ENCODE measurements around the gene MCCD1.

Gene MCCD1

DNA sequence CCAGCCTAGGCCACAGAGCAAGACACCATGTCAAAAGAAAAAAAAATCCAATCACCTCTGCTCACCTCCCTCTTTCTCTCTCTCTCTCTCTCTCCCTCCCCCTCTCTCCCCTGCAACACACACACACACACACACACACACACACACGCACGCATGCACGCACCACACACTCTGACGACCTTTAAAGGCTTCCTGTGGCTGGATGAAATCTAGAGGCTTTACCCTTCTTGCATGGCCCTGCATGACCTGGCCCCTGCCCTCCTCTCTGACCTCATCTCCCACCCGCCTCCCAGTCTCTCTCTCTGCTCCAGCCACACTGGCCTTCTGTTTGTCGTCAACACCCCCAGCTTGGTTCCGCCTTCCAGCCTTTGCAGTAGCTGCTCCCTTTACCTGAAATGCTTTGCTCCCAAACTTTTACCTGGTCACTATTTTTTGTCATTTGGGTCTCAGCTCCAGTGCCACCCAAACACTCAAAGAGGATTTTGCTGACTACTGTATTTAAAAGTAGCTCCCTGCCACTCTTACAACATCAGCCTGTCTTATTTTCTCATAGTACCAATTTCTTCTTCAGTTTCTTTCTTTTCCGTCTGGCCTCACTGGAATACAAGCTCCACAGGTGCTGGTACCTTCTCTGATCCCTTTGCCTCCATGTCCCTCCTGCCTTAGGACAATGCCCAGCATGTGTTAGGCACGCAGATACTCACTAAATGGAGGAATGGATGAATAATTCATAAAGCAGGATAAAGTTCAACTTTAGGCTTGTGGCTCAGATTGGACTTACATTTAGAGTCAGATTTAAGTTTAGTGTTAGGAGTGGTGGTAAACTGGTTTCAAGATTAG is 39.0 kb downstream of the MCCD1 start:
- Histone ChIP-seq H3K9me3 (ENCODE audit: control insufficient read depth, insufficient read depth, low read depth, low read length) (no peaks in the 10 kb centered on the region), H3K36me3 (ENCODE audit: control insufficient read depth in 2 of 2, insufficient read depth in 1 of 2, low read length in 2 of 2) (no peaks in the 10 kb centered on the region), H3K4me3 (ENCODE audit: low read depth, low read length) (no peak overlapping the region), H3K27ac (ENCODE audit: extremely low read depth, low read depth, low read length) (no peak overlapping the region), H3K4me1 (ENCODE audit: control insufficient read depth, insufficient read depth, low read length) (no peaks in the 10 kb centered on the region)
- ChIA-PET CTCF (interaction anchor here (0.9 to 6.5 kb wide), 7 partner anchors 13 to 385 kb away, joined by 3 to 71 read pairs (median 4); partner anchors contain the start of genes ATP6V1G2 and LTB), POLR2A (interaction anchor here (0.6 kb wide), 1 partner anchor 436 kb away, joined by 3 read pairs; no protein-coding TSS in a partner anchor)
- TF ChIP-seq ZSCAN4 (tag by site-specific recombination; IDR thresholded peaks at IDR 0.05) (peak; percentile 91), ZNF214 (tag by site-specific recombination; IDR thresholded peaks at IDR 0.05; ENCODE audit: borderline replicate concordance) (no peak), SCRT2 (tag by site-specific recombination; IDR thresholded peaks at IDR 0.05) (peak; percentile 31; the same call in 1 of the 2 replicates), EGR2 (tag by site-specific recombination; IDR thresholded peaks at IDR 0.05; ENCODE audit: low read depth) (peak; percentile 74), ZBTB7A (tag by site-specific recombination; IDR thresholded peaks at IDR 0.05; ENCODE audit: low read depth) (no peak), ZFHX2 (tag by site-specific recombination; conservative IDR thresholded peaks at IDR 0.05) (0 out of 2 replicates have a peak, but pooled peaks have one; percentile 35)
- TF ChIP-seq, protein P1, sequence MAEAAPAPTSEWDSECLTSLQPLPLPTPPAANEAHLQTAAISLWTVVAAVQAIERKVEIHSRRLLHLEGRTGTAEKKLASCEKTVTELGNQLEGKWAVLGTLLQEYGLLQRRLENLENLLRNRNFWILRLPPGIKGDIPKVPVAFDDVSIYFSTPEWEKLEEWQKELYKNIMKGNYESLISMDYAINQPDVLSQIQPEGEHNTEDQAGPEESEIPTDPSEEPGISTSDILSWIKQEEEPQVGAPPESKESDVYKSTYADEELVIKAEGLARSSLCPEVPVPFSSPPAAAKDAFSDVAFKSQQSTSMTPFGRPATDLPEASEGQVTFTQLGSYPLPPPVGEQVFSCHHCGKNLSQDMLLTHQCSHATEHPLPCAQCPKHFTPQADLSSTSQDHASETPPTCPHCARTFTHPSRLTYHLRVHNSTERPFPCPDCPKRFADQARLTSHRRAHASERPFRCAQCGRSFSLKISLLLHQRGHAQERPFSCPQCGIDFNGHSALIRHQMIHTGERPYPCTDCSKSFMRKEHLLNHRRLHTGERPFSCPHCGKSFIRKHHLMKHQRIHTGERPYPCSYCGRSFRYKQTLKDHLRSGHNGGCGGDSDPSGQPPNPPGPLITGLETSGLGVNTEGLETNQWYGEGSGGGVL (tag by site-specific recombination; IDR thresholded peaks at IDR 0.05) = peak; percentile 69

GRCh38 chr6:31568537-31568961 is 39.8 kb downstream of the MCCD1 start:
- POLR2A ChIA-PET = interaction anchor here (0.6 to 1.6 kb wide), 2 partner anchors 12 to 437 kb away, joined by 3 to 5 read pairs; no protein-coding TSS in a partner anchor
- no peaks in the 10 kb centered on the region for H3K36me3 ChIP-seq (ENCODE audit: control insufficient read depth in 2 of 2, insufficient read depth in 1 of 2, low read length in 2 of 2)
- no peak for TF ChIP-seq HOXC10 (CRISPR knock-in tag; IDR thresholded peaks at IDR 0.05)
- TF ChIP-seq ATF2 (tag by site-specific recombination; IDR thresholded peaks at IDR 0.05; ENCODE audit: low read depth) = no peak
- no peak for TF ChIP-seq ZNF48 (tag by site-specific recombination; IDR thresholded peaks at IDR 0.05)
- TF ChIP-seq, protein P2, sequence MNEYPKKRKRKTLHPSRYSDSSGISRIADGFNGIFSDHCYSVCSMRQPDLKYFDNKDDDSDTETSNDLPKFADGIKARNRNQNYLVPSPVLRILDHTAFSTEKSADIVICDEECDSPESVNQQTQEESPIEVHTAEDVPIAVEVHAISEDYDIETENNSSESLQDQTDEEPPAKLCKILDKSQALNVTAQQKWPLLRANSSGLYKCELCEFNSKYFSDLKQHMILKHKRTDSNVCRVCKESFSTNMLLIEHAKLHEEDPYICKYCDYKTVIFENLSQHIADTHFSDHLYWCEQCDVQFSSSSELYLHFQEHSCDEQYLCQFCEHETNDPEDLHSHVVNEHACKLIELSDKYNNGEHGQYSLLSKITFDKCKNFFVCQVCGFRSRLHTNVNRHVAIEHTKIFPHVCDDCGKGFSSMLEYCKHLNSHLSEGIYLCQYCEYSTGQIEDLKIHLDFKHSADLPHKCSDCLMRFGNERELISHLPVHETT (tag by site-specific recombination; IDR thresholded peaks at IDR 0.05) = no peak
- no peaks in the 10 kb centered on the region for H3K9me3 ChIP-seq (ENCODE audit: control insufficient read depth, insufficient read depth, low read depth, low read length)
- H3K4me3 ChIP-seq (ENCODE audit: low read depth, low read length) = no peak overlapping the region
- H3K4me1 ChIP-seq (ENCODE audit: control insufficient read depth, insufficient read depth, low read length) = no peaks in the 10 kb centered on the region
- CTCF ChIA-PET = interaction anchor here (0.5 to 6.5 kb wide), 7 partner anchors 12 to 186 kb away, joined by 3 to 71 read pairs (median 4); partner anchors contain the start of gene LTB
- no peak overlapping the region for H3K27ac ChIP-seq (ENCODE audit: extremely low read depth, low read depth, low read length)

- ChIA-PET POLR2A (interaction anchor here (1.1 to 1.6 kb wide), 2 partner anchors 10 to 29 kb away, joined by 3 to 5 read pairs; no protein-coding TSS in a partner anchor), CTCF (interaction anchor here (0.6 to 6.5 kb wide), 6 partner anchors 11 to 264 kb away, joined by 3 to 71 read pairs (median 6); partner anchors contain the start of genes ATP6V1G2, LST1 and LTB)
- H3K9me3 ChIP-seq (ENCODE audit: control insufficient read depth, insufficient read depth, low read depth, low read length) = no peaks in the 10 kb centered on the region
- H3K4me3 ChIP-seq (ENCODE audit: low read depth, low read length) = no peak overlapping the region
- no peak for TF ChIP-seq ZNF324 (tag by site-specific recombination; IDR thresholded peaks at IDR 0.05)
- TF ChIP-seq, protein P3, sequence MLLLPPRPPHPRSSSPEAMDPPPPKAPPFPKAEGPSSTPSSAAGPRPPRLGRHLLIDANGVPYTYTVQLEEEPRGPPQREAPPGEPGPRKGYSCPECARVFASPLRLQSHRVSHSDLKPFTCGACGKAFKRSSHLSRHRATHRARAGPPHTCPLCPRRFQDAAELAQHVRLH (tag by site-specific recombination; IDR thresholded peaks at IDR 0.05) = no peak
- no peak for TF ChIP-seq ZBTB20 (tag by site-specific recombination; IDR thresholded peaks at IDR 0.05)
- no peak for TF ChIP-seq ZNF19 (tag by site-specific recombination; IDR thresholded peaks at IDR 0.05; ENCODE audit: low read depth)
- no peak for TF ChIP-seq ZNF335 (tag by site-specific recombination; conservative IDR thresholded peaks at IDR 0.05)
- H3K4me1 ChIP-seq (ENCODE audit: control insufficient read depth, insufficient read depth, low read length) = no peaks in the 10 kb centered on the region
- H3K27ac ChIP-seq (ENCODE audit: extremely low read depth, low read depth, low read length) = no peak overlapping the region
- H3K36me3 ChIP-seq (ENCODE audit: control insufficient read depth in 2 of 2, insufficient read depth in 1 of 2, low read length in 2 of 2) = no peaks in the 10 kb centered on the region
These were observed 41.2 kb downstream of the MCCD1 start for GRCh38 chr6:31569861-31570536.
